Stimulated activated CD8-positive, alpha-beta memory T cell treated with anti-CD3 and anti-CD28 coated beads, Interleukin-4, amount 100 ng/mL, for 24 hours (primary cell): ENCODE results near the gene SMU1.
"Not testable (repeated sequence)": the region's sequence is repeated elsewhere in the genome, so short reads cannot be mapped to it uniquely, and the experiment has no call there.

Experiments
- DNase-seq: peaks from one replicate; pipeline ENCODE4 v3.0.0-alpha.2; 2020; ENCODE audit warnings: low read depth

Gene SMU1

GRCh38 chr9:33013962-33014664 is 62.4 kb downstream of the SMU1 start:
- no peak for DNase-seq

GRCh38 chr9:33012328-33013069 is 64.0 kb downstream of the SMU1 start:
- no peak for DNase-seq

- no peak for DNase-seq
These were observed 64.6 kb downstream of the SMU1 start for GRCh38 chr9:33011831-33012230.

GRCh38 chr9:33007755-33008154 is 68.7 kb downstream of the SMU1 start:
- DNase-seq: no peak

- not testable (repeated sequence) for DNase-seq
These were observed 71.1 kb downstream of the SMU1 start for GRCh38 chr9:33005335-33005734.

DNA sequence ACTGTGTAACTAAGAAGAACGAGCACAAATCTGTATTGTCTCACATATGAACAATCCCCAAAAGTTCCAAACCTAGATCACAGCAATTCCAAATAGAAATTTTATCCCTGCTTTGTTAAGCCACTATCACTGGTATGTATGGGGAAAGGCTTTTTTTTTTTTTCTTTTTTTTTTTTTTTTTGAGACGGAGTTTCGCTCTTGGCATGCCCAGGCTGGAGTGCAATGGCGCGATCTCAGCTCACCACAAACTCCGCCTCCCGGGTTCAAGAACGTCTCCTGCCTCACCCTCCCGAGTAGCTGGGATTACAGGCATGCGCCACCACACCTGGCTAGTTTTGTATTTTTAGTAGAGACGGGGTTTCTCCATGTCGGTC is 75.8 kb downstream of the SMU1 start:
- not testable (repeated sequence) for DNase-seq

GRCh38 chr9:32992595-32993238 is 83.8 kb downstream of the SMU1 start:
- DNase-seq: no peak

- DNase-seq: no peak
These were observed 84.4 kb downstream of the SMU1 start for GRCh38 chr9:32991897-32992594.
